HG02885 (cell line): ENCODE results near the gene HAPLN2.
A peak's percentile ranks its signal among the peaks of the same experiment; 100 is the strongest.
"Not testable (repeated sequence)": the region's sequence is repeated elsewhere in the genome, so short reads cannot be mapped to it uniquely, and the experiment has no call there.

ENCODE experiments used
- ATAC-seq: cut with Tn5 transposase; IDR thresholded peaks from one replicate; pipeline ENCODE4 v1.9.1; 2021; ENCODE audit warnings: mild to moderate bottlenecking; ENCODE audit not compliant: unreplicated experiment, poor library complexity

HAPLN2 gene

DNA sequence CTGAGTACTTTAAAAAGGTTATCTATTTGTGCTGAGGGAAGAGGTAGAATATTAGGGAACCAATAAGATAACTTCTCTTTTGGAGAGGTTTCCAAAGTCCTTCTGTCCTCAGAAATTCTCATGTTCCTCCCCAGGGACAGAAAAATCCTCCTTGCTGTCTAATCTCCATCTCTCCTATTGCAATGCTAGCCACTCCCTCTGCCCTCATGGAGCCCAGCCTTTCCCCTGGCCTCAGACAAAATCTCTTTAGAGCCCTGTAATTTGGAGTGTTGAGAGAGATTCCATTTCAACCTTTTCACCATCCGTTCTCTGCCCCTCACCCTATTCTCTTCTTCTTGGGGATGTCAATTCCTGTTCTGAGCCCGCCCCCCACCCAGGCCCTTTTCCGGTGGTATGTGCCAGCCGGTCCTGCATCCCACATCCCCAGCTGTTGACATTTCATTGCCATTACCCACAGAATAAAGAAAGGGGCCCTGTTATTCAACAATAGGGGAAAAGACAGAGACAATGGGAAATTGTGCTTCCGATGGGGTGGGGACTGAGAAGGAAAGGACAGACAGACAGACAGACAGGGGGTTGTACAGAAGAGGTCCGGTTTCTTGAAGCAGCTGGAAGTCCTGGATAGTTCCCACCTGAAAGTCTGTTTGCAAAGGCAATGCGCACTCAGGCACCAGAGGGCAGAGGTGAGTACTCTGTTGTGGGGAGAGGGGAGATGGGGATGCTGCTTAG, at the start of gene HAPLN2:
Gene HAPLN2 (plus strand): TSS at position 563 of the 729 bp plus-strand sequence. CDS start 4,076 bp downstream, outside the sequence.
- no peak for ATAC-seq

DNA sequence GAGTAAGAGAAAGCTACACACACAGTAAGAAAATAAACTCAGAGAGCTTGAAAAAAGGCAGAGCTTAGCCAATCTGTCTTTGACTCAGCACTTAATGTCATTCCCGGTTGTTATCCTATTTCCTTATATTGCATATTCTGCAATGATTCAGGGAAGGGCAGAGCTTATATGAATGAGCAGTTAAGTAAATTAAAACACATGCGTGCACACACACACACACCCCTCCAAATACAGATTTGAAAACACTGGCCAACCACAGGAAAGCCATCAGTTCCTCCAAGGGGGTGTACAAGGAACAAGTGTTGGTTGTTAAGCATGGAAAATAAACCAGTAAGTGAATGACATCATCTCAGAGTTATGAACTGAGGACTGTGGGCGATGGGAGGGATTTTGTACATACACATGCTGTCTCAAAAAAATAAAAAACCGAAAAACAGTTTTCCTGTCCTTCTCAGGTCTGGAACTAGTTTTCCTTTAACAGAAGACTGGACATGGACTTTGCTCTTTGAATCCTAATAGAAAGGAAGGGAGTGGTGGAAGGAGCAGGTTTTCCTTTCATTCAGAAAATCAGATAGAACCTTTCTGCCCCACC, 47.9 kb upstream of the HAPLN2 start:
- ATAC-seq, result no peak

DNA sequence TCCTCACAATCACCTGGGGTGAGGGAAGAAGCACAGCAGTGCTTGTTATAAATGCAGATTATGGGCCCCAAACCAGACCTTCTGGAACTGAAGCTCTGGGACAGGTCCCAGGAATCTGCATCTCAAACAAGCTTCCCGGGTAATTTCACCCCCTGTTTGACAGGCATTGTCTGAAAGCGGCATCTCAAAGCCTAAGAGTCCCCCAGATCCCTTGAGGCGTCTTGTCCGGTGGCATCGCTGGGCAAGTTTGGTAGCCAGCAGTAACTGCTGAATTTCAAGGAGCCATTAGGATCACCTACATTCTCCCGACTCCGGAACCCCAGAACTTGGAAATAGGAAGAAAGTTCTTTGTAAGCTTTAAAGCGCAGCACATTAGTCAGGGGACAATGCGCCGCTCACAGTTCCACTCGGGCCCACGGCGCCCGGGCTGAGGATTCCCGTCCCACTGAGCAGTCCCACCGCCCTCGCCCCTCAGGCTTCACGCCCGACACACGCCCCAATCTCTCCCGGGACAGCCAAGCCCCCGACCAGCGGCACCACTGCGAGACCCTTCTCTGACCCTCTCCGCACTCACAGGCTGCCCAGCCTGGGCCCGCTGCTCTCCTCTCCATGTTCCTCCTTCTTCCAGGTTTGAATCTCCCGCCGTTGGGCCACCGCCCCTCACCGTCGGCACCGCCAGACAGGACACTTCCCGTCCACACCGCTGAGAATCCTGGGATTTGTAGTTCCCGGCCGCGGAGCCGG, 47.1 kb upstream of the HAPLN2 start, which contains the start of gene IQGAP3:
Gene IQGAP3 (minus strand): TSS at position 647 of the 744 bp plus-strand sequence. CDS start 36 bp downstream, at position 611.
- peak; percentile 71 for ATAC-seq

DNA sequence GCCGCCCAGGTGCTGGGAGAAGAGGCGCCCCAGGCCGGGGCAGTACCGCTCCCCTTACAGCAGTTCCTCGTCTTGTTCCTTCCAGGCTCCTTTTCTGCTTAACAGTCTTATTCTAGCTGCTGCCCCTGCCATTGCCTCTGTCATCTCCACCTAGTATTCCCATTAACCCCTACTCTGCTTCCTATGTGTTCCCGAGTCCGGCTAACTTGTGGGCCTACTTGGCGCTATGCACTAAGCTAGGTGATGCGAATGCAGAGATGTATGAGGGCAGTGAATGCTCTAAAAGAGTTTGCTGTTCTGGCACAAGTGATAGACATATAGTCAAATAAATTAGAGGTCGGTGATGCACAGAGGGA, 46.6 kb upstream of the HAPLN2 start:
- ATAC-seq, result no peak

DNA sequence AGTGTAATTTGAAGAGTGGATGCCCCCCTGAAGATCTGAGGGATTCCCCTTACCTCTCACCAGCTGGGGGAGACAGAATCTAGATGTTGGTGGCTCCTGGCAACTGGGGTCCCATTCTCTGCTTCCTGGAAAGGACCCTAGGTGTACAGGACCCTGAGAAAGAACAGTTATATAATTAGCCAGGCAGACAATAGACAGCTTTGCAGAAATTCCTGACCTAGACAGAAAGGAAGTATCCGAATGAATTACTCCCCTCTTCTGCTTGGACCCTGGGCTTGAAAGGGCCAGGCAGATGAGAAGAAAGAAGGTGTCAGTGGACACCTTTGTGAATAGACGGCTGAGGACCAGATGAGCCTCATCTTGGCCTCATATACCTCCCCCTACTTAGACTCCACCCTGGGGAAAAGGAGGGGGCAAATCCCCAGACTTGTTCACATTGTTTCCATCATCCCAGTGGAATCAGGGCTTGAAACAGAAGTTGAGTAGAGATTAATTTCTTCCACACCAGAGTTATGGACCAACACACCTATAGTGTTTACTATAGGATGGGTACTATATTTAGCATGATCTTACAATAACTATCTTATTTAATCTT, 45.1 kb upstream of the HAPLN2 start:
- no peak for ATAC-seq

DNA sequence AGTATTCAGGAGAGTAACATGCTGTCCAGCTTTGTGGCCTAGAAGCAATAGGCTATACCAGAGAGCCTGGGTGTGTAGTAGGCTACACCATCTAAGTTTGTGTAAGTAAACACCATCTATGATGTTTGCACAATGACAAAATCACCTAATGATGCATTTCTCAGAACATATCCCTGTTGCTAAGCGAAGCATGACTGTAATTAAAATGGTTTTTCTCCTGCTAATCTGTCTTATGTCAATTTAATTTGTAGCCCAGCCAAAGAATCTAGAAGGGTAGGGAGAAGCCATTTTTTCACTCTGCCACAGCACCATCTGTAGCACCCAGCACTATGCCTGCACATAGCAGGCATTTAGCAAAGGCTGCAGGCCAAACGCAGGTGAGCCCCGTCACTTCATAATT, 41.7 kb upstream of the HAPLN2 start:
- no peak for ATAC-seq

DNA sequence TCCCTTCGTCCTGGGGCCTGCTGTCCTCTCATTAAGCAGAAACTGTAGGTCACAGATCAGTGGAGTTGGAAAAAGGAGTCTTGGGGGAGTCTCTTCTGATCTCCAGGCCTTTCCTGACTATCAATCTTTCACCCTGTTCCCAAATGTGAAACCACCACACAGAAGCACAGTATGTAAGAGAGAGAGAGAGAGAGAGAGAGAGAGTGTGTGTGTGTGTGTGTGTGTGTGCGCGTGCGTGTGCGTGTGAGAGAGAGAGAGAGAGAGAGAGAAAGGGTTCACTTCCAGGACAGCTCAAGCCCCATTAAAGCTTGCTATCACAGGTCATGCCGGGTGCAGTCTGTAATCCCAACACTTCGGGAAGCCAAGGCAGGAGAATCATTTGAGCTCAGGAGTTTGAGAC, 41.2 kb upstream of the HAPLN2 start:
- ATAC-seq, result no peak

DNA sequence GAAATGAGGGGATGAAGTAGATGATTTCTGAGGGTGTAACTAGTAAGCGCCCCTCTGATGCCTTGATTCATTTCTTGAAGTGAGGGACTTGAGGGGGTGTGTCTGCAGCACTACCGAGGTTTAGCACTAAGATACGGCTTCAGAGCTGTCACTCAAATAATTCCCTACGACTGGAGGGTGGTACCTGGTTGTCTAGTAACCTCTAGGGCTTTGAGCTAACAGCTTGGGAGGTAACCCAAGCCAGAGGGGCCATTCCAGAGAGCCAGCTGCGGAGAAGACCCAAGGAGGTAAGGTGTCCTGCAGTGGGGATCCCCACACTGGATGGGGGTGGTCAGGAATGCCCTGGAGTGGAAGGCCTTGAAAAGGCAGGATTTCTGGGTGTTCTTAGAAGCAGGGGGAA, 39.7 kb upstream of the HAPLN2 start, which contains the start of gene TTC24:
Gene TTC24 (plus strand): TSS at position 252 of the 400 bp plus-strand sequence. CDS start 1,642 bp downstream, outside the sequence.
- ATAC-seq, result no peak

DNA sequence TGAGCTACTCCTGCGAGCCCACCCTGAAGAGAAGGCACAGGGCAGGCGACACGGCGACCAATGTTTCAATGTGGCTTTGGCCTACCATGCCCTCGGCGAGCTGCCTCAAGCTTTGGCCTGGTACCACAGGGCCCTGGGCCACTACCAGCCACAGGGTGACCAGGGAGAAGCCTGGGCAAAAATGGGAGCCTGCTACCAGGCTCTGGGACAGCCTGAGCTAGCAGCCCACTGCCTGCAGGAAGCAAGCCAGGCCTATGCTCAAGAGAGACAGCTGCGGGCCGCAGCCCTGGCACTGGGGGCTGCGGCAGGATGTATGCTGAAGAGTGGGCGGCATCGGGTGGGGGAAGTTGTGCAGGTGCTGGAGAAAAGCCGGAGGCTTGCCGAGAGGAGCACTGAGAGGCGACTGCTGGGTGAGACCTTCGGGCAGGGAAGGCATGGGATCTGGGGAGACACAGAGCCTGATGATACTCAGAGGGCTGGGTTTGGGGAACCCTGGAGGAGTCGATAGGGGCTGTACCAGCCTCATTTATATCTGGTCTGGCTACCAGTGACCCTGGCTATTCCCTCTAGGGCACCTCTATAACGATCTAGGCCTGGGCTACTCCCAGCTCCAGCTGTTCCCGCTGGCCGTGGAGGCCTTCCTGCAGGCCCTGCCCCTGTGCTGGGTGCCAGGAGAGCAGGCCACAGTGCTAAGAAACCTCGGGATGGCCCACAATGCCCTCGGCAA, 37.4 kb upstream of the HAPLN2 start:
- no peak for ATAC-seq

DNA sequence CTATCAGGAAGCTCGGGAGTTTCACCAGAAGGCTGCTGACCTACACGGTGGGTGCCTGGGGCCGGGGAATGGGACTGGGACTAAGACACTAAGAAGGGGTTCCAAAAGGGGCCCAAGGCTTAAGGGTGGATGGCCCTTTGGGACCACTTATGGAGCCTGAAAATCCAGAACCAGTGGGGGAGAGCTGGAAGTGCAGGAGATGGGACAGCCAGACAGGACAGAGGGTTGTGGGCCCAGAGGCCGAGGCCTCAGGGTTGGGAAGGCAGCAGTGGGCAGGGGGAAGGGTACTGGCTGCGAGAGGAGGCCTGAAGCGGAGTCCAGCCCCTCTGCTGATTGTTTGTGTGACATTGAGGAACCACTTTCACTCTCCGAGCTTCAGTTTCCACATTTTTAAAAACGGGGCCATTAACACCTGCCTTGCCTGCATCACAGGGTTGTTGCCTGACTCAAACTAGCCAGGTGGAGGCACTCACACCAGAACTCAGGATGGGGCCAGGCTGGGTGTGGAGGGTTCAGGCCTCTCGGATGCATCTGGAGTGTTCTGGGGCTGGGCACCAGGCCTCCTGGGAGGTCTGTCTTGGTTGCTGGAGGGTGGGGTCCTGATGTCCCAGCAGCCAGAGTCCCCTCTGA, 36.7 kb upstream of the HAPLN2 start:
- no peak for ATAC-seq

DNA sequence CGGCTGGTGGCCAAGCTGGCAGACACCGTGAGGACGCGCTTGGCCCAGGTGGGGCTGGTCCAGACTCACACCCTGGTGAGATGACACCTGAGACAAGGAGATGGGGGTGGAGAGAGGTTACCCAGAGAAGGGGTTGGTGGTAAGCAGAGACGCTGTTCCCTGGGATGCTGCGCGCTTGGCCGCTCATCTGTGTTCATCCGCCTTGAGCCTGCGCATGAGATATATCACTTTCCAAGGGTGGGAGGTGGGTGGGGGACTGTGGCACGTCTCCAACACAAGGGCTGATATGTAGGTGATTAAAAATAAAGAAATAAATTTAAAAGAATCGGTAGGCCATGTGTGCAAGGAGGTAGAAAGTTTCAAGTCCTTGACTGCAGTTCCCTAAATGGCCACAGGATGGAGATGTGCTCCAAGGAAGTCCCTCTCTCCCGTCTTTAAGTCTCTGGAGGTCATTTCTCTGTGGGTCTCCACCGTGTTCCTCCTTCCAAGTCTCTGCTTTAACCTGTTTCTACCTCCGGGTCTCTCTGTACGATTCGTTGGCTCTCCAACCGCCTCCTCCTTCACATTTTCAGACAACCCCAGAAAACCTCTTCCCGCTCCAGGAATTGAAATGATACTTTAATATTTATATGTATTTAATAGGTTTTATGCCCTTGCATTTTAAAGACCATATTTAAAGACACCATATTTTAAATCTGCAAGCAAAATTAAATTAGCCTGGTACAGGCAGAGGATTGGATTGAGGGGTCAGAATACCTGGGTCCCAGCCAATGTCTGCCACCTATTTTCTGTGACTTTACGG, 35.2 kb upstream of the HAPLN2 start:
- ATAC-seq, result no peak

DNA sequence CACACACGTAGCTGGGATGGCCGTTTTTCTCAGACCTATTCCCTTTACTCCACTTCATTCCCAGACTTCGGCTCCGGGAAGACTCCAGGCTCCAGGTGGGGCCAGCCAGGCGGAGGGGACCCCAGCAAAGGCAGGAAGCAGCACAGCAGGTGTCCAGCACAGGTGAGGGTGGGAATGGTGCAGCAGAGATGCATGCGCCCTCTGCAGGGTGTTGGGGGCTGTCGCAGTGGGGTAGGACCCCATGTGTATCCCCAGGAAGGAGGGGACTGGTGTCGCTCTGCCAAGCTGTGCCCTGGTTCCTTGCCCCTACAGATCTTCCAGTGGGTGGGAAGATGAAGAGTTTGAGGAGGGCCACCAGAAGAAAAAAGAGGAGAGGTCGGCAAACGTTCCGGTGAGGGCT, 34.4 kb upstream of the HAPLN2 start:
- ATAC-seq, result no peak

DNA sequence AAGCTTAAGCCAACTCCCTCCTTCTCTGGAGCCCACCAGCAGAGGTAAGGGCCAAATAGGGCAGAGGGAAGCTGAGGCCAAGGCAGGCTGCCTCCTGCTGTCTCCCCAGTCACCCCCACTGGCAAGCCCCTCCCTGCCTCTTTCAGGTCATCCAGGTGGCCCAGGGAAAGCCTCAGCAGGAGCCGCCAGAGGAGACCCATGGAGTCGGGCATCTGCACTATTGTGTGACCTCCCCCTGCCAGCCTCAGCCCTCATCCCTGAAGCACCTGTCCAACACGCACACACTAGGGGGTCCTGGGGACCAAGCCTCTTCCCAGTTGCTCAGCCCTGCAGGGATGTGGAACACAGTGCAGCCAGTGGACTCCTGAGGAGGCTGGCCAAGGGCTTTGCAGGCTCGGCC, 32.9 kb upstream of the HAPLN2 start:
- no peak for ATAC-seq

DNA sequence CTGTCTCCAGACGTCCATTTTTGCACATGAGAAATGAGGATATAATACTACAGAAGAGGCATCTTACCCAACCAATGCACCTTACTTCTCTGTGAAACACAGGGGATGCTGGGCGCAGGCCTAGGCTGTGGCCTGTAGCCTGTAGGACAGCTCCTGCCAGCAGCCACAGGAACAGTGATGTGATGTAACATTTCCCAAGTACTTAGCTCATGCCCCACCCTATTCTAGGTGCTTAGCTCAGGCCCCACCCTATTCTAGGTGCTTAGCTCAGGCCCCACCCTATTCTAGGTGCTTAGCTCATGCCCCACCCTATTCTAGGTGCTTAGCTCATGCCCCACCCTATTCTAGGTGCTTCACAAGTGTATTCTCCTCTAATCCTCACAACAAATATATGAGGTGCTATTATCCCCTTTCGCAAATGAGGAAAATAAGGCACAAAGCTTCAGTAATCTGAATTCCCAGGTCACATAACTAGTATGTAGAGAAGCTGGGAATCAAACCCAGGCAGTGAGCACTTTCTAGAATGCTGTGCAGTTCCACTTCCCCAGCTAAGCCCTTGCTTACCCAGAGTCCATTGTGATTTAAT, 32.2 kb upstream of the HAPLN2 start:
- ATAC-seq, result no peak

DNA sequence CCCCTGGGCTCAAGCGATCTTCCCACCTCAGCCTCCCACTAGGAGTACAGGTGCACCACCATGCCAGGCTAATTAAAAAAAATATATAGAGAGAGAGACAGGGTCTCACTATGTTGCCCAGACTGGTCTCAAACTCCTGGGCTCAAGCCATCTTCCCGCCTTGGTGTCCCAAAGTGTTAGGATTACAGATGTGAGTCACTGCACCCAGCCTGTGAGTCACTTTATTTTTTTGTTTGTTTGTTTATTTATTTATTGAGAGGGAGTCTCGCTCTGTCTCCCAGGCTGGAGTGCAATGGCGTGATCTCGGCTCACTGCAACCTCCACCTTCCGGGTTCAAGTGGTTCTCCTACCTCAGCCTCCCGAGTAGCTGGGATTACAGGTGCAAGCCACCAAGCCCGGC, 31.3 kb upstream of the HAPLN2 start:
- ATAC-seq, result not testable (repeated sequence)

DNA sequence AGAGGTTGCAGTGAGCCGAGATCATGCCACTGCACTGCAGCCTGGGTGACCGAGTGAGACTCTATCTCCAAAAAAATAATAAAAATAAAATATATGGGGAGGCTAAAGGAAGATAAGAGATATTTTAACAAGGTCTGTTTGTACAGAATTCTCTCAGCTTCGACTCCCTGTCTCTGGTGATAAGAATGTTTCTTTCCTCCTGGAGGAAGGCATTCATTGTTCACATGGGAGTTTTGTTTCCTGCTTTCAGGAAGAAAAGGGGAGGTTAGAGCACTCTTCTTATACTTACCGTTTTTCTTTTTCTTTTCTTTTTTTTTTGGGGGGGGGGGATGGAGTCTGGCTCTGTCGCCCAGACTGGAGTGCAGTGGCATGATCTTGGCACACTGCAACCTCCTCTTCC, 29.7 kb upstream of the HAPLN2 start:
- ATAC-seq, result no peak

DNA sequence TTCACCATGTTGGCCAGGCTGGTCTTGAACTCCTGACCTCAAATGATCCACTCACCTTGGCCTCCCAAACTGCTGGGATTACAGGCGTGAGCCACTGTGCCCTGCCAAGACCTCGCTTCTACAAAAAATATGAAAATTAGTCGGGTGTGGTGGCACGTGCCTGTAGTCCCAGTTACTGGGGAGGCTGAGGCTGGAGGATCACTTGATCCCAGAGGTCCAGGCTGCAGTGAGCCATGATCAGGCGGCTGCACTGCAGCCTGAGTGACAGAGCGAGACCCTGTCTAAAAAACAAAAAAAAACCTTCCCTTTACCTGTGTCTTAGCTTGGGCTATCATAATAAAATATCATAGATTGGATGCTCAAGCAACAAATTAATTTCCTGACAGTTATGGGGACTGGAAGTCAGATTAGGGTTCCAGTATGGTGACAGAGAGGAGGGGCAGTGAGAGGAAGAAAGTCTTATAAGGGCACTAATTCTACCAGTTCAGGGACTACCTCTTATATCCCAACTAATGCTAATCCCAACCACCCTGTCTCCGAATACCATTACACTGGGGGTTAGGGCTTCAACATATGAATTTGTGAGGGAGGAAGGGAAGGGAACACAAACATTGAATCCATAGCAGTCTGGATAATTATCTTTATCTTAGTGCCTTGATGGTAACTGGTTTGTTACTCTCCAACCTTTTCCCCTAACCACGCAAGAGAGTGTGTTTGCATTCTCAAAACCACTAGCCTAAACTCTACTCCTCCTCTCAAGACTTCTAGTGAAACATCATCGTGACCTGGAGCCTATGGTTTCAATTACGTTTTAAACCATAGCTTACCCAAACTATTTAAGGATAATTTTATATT, 28.7 kb upstream of the HAPLN2 start:
- ATAC-seq, result no peak

DNA sequence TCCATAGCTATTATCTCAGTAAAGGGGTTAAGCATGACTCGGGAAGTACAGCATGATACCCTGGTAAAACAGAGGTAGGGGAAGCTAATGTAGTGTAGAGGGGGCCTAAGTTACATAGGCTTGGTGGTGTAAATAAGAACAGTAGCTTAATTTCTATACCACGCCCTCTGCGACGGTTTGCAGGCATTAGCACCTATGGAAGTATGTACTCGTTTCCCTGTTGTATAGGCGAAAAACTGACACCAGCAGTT, 28.1 kb upstream of the HAPLN2 start:
- no peak for ATAC-seq
